MM.1S (cell line): Measurements from ENCODE around the gene TPM2.
A peak's percentile ranks its signal among the peaks of the same experiment; 100 is the strongest.

Experiments used
- CTCF ChIP-seq: fragments of 300-600 bp; sonication (generic); IDR thresholded peaks from 2 replicates; pipeline ENCODE4 v1.5.1; 2016; ENCODE audit warnings: antibody characterized with exemption, low read length, mixed read lengths
- EZH2 ChIP-seq: fragments of 300-600 bp; sonication (generic); optimal IDR thresholded peaks from 2 replicates; pipeline ENCODE3; 2017; ENCODE audit warnings: low read depth, mild to moderate bottlenecking, antibody characterized with exemption, low read length, mixed read lengths
- EZH2phosphoT487 ChIP-seq: fragments of 300-600 bp; sonication (generic); IDR thresholded peaks from 2 replicates; pipeline ENCODE4 v1.6.1; 2018; ENCODE audit warnings: antibody characterized with exemption, low read length

- TF ChIP-seq CTCF (peak; percentile 69), EZH2 (no peak), EZH2phosphoT487 (no peak)
Measured at GRCh38 chr9:35658137-35658967, 31.4 kb downstream of the TPM2 start, which contains the start of gene CCDC107.
